DMS 273 treated with DMSO at 0.1 percent for 48 hours (cell line): ENCODE data around the gene PRSS16.
"Not testable (repeated sequence)": the region's sequence is repeated elsewhere in the genome, so short reads cannot be mapped to it uniquely, and the experiment has no call there.

Experiments used
- DNase-seq: peaks from one replicate; lab custom pipeline; 2025; lab: John Stamatoyannopoulos, UW

The PRSS16 gene

DNA sequence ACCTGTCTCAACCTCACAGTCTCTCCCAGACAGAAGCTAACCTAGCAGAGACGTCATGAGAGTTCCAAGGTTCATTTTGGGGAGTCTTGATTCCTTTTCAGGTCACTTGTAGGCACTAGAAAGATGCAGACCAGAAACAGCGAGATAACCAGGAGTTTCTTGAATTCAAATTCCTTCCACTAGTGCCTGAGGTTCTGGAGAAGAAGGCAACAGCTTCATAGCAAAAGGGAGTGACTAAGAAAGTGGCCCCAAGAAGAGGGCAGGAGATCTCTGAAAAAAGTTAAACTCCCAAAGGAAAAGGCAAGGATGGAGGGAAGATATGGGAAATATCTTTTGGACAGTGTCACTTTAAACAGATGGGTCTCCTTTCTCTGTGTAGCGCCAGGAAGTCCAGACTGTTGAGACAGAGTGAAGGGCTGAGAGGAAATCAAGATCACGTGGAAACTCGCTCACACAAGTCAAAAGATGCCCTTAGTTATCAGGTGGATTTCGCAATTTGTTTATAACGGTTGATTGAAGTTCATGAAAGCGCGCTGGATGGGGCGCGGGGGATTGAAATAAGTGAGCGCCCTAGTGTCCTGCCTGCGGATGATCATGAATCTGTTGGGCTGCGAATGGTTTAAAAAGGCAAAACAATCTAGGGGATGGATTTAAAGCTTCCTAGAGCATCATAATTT is 4.8 kb upstream of the PRSS16 start:
- no peak for DNase-seq

- DNase-seq, result no peak
These were observed 1.3 kb downstream of the PRSS16 start for GRCh38 chr6:27248783-27249182.

DNA sequence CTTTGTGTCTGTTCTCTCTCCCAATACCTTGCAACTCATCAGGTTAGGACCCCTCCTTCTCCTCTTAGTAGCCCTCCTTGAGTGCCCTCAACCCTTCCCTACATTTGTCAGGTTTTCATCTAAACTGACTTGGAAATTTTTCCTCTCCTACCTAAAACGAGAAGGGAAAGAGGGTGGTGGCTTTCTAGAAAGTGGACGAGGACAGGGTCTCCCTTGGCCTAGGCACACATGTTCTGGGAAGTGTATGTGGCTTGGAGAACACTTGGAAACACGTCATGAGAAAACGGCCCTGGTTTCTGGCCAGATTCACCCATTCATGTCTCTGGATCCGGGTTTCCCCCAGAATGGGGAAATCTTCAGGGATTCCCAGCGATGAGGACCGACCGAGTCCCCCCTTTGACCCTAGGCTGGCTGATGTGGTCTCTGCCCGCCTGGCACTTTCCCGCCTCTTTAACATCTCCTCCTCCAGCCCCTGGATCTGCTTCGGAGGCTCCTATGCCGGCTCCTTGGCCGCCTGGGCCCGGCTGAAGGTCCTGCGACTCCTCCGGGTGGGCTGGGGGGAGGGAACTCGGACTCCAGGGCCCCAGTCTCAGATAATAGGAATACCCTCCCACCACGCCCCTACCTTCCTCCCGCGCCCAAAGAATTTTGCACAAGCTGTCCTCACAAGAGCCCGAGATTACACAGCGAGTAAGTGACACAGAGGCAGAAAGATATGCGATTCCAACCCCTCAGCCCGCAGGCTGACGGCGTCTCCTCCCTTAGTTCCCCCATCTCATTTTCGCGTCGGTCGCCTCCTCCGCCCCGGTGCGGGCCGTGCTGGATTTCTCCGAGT is 3.0 kb downstream of the PRSS16 start:
- DNase-seq, result no peak

DNA sequence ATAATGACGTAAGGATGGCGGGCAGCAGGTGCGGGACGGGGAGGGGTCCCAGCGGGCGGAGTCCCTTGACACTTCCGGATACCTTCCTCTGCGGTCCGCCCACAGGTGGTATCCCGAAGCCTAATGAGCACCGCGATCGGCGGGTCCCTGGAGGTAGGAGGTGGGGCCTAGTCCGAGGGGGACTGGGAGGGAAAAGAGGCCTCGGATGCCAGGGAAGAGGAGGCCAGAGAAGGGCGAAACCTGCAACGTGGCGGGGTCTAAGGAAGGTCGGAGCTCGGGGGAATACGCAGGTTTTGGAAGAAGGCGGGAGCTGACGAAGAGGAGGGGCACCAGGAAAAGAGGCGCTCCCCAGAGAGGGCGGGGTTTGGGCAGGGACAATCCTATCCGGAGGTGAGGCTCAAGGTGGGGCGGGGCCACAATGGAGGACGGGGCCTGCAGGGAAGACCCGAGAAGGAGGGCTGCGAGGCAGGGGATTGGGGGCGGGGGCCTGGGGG is 3.7 kb downstream of the PRSS16 start:
- DNase-seq, result peak; percentile 76

- DNase-seq, result peak; percentile 81
These were observed 4.2 kb downstream of the PRSS16 start for GRCh38 chr6:27251606-27252251.

- DNase-seq, result no peak
These were observed 7.1 kb downstream of the PRSS16 start for GRCh38 chr6:27254566-27254965.

DNA sequence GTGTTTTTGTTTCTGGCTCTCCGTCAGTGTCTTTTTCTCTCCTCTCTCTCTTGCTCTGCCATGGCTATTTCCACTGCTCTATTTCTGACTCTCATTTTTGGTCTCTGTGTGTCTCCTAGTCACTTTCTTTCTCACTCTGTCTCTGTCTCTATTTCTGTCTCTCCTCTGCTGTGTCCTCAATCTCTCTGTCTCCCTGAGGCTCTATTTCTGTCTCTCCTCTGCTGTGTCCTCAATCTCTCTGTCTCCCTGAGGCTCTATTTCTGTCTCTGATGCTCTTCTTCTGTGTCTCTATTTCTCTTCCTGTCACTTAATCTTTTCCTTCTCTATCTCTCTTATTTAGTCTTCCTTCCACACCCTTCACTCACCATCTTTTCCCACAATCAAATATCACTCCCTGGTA is 8.4 kb downstream of the PRSS16 start:
- DNase-seq, result no peak

DNA sequence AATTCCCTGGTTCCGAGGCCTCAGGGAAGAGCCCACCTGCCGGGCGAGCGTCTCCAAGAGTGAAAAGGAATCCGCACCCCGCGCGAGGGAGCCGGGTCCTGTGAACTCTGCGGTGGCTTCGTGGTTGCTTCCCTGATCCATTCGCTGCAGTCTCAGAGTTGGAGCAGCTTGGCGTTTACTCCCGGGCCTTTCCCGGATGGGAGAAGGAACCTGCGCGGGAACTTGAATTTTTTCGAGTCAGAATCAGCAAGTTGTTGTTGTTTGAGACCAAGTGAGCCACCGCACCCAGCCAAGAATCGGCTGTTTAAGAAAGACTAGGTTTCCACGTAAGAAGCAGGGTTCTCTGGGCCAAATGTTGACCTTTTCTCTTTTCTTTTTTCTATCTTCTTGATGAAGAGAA is 12.9 kb downstream of the PRSS16 start:
- no peak for DNase-seq

DNA sequence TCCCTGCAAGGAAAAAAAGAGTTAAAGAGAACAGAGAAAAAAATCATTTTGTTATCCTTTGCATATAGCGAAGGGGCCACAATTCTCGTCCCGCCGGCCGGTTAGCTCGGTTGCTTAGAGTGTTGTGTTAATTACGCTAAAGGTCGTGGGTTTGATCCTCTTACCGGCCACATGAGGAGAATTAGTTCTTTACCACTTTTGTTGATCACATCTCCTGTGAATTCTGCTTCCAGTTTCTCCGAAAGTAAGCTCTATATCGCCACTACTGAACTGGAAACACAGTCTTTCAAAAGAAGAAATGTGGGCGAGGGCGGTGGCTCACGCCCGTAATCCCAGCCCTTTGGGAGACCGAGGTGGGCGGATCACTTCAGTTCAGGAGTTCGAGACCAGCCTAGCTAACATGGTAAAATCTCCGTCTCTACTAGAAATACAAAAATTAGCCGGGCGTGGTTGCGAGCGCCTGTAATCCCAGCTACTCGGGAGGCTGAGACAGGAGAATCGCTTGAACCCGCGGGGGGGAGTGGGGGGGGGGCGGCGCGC is 13.4 kb downstream of the PRSS16 start:
- no peak for DNase-seq

- no peak for DNase-seq
These were observed 16.4 kb downstream of the PRSS16 start for GRCh38 chr6:27263886-27264285.

DNA sequence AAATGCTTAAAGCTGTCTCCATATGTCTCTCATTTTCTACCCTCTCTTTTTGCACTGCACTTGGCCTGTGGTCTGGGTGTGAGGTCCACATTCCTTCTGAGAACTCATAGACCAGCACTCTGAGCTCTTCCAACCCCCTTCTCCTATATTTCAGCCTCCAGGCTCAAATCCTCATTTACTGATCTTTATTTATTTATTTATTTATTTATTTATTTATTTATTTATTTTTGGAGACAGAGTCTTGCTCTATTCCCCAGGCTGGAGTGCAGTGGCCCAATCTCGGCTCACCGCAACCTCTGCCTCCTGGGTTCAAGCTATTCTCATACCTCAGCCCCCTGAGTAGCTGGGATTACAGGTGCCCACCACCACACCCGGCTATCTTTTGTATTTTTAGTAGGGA is 19.5 kb downstream of the PRSS16 start:
- not testable (repeated sequence) for DNase-seq

- no peak for DNase-seq
These were observed 20.4 kb downstream of the PRSS16 start for GRCh38 chr6:27267857-27268434.

- DNase-seq, result no peak
These were observed 21.3 kb downstream of the PRSS16 start for GRCh38 chr6:27268803-27269202.

GRCh38 chr6:27273783-27274182 is 26.3 kb downstream of the PRSS16 start:
- no peak for DNase-seq

- DNase-seq, result peak; percentile 16
These were observed 27.8 kb downstream of the PRSS16 start for GRCh38 chr6:27275025-27275956.

- no peak for DNase-seq
These were observed 32.1 kb downstream of the PRSS16 start for GRCh38 chr6:27279513-27280063.

- DNase-seq, result peak; percentile 66
These were observed 32.6 kb downstream of the PRSS16 start for GRCh38 chr6:27280064-27280539.

DNA sequence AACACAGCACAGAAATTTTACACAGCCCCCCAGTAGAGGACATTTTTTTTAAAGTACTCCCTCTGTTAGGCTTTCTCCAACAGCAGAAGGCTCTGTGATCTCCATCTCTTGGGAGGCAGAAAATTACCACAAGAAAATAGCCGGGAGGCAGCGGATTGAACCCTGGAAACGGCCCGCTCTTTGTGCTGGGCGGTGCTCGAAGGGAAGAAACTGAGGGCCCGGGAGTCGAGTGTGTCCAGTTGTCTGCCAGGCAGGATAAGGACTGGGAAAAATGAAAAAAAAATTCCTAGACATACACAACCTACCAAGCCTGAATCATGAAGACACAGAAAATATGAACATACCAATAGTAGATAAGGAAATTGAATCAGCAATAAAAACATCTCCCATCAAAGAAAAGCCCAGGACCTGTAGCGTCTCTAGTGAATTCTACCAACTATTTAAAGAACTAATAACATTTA is 33.1 kb downstream of the PRSS16 start:
- peak; percentile 66 for DNase-seq

DNA sequence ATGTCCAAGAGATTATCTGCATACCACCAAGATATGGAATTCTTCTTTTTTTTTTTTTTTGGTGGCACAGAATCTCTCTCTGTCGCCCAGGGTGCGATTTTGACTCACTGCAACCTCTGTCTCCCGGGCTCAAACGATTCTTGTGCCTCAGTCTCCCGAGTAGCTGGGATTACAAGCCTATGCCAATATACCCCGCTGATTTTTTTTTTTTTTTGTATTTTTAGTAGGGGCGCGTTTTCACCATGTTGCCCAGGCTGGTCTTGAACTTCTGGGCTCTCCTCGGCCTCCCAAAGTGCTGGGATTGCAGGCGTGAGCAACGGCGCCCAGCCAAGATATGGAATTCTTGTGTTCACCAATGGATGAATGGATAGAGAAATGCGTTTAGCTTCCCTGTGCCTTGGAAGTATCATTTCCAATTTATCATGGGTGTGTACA is 33.6 kb downstream of the PRSS16 start:
- peak; percentile 39 for DNase-seq

DNA sequence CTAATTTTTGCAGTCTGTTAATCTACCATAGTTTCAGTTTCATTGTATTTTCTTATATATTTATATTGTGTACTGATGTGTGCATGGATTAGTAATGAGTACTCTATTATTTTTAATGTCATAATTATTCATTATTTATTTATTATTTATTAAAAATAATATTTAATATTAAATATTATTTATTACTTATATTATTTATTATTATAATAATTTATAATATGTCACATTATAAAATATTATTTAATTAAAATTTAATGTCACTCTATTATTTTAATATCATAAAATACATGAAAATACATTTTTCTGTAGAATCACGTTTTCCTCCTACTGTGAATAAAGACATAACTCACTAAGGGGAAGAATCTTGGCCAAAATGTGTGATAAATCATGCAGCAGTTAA is 34.1 kb downstream of the PRSS16 start:
- DNase-seq, result no peak
